AML-193 (cell line): ENCODE results near the gene CCDC188.

ENCODE experiments used
- DNase-seq, 2 experiments: peaks; one replicate each; lab custom pipeline; 2025; lab: John Stamatoyannopoulos, UW

The CCDC188 gene

DNA sequence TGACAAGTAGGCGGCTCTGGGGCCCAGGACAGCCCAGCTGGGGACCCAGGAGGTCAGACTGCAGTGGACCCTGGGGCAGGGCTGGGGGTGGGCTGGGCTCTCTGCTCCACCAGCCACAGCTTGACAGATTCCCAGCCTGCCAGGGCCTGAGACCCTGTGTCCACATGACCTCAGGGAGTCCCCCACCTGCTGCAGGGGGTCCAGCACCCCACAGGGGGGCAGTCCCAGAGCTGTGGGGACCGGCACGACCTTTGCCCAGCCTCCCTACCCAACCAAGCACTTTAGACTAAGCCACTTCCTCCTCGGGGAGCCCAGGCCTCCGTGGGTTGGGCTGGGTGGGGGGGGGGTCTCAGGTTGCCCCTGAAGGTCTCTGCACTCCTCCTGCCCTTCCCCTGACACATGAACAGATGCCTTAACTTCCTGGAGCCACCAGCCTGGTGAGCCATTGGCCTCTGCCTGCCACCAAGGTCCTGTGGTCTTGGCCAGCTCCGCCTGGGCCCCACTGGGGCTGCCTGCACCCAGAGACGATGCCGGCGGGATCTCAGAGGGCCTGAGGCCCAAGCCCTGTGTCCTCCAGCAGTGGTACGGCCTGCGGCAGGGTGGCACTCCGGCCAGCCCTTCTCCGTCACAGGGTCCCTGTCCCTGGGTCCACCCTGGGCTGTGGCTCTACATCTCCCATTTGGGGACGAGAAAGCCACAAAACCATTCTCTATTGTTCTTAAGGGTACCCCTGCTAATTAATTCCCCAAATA, 3.4 kb downstream of the CCDC188 start:
- no peak for DNase-seq

DNA sequence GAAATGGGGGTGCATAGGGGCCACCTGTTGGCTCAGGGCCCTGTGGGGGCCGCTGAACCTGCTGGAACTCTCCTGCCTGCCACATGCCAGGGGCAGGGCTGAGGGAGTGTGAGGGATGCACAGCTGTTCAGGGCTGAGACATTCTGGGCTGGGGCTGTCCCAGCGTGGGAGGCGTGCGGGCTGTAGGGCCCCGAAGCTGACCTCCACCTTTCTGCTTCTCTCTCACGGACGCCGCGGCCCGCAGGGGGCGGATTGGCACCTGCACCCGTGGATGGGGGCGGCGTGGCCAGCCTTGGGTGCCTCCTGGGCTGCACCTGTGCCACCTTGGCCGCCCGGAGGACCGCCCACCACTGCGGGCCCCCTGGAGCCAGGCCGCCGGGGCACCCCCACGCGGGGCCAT, 4.1 kb downstream of the CCDC188 start:
- no peak for DNase-seq

DNA sequence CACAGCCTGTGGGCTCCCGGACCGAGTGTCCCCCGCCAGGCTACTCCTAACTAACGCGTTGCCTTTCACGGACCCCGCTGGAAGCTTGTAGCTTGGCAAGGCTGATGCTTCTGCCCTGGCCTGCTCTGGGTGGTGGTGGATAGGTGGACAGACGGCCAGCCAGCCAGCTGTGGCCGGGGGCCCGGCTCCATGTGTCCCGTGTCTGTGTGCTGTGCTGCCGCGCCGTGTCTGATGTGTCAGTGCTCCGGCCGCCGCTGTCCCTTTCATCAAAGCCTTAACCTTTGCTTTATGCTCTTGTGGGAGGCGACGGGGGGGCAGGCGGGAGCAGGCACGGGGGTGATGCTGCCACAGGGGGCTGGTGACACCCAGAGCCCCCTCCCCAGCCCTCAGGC, 5.0 kb downstream of the CCDC188 start:
- DNase-seq, result no peak

DNA sequence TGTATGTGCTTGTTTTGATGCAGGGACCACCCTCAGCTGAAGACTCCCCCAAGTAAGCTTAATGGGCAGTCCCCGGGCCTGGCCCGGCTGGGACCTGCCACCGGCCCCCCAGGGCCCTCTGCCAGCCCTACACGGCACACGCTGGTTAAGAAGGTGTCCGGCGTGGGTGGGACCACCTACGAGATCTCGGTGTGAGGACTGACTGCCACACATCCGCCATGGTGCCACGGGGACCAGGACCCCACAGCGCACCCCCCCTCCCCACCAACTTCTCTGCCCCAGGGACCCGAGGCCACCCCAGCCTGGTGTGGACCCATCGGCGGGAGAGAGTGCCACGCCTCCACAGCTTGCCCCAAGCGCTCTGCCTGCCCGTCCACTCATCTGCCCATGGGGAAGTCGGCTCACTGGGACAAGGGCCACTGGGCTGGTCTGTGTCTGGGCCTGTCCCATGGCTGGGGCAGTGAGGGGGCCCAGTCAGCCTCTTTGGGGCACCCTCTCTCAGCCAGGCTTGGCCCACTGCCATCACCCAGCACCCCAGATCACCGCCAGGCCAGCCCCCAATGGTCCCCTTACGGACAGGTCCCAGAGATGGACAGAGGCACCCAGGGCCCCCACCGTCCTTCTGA, 5.5 kb downstream of the CCDC188 start:
- no peak for DNase-seq

DNA sequence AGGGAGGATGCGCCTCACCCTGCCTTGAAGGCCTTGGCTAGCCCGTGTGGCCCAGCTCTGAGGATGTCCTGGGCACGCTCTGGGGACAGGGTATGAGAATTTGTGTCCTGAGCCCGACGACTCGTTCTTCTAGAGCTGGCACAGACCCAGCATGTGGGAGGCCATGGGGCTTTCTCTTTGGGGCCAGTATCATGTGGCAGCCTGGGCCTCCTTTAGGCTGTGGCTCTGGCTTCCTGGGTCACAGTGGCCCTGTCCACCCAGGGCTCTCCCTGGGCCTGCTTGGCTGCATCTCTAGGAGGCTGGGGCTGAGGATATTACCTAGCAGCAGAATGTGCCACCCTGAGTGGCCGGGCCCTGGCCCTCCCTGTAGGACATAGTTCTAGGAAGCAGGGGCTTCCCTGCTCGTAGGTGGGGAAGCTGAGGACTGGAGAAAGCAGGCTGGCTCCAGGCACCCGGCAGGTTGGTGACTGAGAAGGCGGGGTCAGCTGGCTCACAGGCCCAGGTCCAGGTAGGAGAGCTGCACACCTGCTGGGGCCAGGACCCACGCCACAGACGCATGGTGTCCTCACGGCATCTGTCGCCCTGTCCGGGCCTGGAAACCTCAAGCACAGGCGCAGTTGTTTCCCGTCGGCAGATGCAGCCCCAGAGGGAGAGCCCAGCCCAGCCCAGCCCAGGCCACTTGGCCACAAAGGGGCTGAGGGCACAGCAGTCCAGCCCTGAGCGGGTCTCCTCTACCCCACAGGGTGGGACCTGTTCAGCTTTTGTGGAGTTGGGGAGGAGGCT, 6.8 kb downstream of the CCDC188 start:
- no peak for DNase-seq

DNA sequence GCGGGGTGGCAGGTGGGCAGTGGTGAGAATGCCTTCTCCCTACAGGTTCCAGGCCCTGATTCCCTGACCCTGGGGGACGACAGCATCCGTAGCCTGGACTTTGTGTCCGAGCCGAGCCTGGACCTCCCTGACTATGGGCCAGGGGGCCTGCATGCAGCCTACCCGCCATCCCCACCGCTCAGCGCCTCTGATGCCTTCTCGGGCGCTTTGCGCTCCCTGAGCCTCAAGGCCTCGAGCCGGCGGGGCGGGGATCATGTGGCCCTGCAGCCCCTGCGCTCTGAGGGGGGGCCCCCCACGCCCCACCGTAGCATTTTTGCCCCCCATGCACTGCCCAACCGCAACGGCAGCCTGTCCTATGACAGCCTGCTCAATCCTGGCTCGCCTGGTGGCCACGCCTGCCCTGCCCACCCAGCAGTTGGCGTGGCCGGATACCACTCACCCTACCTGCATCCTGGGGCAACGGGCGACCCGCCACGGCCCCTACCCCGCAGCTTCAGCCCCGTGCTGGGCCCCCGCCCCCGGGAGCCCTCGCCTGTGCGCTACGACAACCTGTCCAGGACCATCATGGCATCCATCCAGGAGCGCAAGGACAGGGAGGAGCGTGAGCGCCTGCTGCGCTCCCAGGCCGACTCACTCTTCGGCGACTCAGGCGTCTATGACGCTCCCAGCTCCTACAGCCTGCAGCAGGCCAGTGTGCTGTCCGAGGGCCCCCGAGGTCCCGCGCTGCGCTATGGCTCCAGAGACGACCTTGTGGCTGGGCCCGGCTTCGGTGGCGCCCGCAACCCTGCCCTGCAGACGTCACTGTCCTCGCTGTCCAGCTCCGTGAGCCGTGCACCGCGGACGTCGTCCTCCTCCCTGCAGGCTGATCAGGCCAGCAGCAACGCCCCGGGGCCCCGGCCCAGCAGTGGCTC, 7.9 kb downstream of the CCDC188 start:
- DNase-seq, result no peak

DNA sequence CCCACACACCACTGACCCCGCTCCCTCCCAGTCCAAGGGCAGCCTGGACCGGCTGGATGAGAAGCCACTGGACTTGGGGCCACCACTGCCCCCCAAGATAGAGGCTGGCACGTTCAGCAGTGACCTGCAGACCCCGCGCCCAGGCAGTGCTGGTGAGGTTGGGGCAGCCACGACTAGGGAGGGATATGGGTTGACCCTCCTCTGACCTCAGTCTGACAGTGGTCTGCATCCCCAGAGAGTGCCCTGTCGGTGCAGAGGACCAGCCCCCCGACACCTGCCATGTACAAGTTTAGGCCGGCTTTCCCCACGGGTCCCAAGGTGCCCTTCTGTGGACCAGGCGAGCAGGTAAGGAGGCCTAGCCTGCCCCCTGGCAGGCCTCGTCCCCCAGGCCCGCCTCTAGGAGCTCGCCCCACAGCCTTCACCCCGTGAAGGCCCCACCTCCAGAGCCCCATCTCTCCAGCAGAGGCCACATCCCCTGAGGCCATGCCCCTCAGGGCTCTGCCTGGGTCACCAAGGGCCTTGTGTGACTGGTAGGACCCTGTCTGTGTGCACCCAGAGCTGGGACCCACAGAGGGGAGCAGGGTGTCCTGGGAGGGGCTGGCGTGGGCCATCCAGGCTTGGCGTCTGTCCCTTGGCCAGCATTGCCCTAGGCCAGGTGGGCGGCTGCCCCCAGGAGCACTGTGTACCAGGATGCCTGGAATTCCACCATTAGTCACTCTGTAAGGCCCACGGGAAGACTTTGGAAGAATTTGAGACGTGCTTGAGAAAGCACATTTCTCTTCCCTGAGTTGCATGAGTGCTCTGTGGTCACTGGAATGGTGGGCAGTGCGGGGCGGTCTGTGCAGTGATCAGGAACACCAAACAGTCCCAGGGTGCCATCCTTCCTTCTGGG, 9.4 kb downstream of the CCDC188 start:
- DNase-seq, result no peak

DNA sequence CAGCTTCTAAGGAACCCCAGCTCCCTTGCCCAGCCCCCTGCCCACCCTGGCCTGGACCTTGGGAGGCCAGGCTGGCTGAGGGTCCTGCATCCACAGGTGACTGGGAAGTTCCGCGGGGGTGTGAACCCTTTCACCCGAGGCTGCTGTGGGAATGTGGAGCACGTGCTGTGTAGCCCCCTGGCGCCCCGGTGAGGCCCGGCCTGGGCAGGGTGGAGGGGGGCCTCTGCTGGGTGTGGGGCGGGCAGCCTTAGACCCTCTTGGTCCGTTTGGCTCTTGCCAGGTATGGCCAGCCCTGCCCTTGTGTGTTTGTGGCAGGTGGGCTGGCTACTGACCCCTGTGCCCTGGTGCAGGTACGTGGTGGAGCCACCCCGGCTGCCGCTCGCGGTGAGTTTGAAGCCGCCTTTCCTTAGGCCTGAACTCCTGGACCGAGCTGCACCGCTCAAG, 10.3 kb downstream of the CCDC188 start:
- no peak for DNase-seq

DNA sequence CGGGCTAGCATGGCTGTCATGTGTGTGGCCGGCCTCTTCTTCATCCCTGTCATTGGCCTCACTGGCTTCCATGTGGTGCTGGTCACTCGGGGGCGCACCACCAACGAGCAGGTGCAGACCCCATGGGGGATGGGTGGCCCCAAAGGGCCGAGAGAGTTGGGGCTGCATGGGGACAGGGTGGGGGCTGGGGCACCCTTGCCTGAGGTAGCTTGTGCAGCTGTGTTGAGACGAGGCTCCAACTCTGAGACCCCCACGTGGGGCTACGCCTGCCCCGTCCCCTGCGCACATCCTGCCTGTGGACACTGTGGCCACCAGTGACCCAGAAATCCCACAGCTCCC, 10.8 kb downstream of the CCDC188 start:
- DNase-seq, result no peak

DNA sequence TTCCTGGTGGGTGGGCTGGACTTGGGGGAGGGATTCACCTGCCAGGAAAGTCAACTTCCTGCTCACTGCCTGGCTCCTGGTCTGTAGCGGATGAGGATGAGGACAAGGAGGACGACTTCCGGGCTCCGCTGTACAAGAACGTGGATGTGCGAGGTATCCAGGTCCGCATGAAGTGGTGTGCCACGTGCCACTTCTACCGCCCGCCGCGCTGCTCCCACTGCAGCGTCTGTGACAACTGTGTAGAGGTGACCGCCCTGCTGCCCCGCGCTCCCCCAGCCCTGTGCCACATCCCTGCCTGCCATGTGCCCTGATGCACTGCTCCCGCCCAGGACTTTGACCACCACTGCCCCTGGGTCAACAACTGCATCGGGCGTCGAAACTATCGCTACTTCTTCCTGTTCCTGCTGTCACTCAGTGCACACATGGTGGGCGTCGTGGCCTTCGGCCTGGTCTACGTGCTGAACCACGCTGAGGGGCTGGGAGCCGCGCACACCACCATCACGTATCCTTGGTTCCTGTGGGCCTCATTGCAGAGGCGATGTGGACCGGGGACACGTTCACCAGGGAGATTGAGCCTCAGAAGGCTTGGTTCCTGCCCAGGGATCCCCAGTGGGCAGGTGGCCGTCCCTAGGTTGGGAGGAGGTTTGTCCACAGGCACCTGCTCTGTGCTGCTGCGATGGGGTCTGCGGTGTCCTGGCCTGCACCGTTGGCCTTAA, 11.3 kb downstream of the CCDC188 start:
- DNase-seq, result no peak

DNA sequence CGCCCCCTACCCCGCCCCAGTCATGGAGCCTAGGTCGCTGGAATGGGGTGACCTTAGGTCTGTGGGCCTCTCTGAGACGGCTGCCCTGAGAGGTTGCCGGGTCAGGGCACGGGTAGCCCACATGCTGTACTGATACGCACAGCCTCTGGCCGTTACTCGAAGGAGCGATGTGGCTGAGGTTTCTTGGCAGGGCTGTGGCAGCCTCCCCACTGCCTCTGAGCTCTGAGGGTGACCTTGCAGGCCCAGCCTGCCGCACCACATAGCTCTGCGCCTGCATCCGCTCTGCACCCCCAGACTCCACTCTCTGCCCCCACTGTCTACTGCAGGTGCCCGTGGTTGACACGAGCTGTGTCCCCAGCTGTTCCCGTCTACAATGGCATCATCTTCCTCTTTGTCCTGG, 12.0 kb downstream of the CCDC188 start:
- DNase-seq, result no peak

DNA sequence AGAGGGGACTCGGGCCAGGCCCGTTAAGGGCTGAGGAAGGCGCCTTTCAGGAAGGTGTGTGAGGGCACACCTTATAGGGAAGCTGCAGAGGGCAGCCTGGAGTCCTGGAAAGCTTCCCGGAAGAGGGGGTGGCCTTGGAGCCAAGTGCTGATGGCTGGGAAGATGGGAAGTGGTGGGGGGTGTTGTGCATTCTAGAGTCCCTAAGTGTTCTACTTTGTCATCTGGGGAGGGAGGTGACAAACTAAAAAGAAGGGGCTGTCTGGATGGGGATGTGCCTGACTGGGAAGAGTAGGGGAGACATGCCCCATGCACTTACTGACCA, 12.5 kb downstream of the CCDC188 start:
- no peak for DNase-seq

DNA sequence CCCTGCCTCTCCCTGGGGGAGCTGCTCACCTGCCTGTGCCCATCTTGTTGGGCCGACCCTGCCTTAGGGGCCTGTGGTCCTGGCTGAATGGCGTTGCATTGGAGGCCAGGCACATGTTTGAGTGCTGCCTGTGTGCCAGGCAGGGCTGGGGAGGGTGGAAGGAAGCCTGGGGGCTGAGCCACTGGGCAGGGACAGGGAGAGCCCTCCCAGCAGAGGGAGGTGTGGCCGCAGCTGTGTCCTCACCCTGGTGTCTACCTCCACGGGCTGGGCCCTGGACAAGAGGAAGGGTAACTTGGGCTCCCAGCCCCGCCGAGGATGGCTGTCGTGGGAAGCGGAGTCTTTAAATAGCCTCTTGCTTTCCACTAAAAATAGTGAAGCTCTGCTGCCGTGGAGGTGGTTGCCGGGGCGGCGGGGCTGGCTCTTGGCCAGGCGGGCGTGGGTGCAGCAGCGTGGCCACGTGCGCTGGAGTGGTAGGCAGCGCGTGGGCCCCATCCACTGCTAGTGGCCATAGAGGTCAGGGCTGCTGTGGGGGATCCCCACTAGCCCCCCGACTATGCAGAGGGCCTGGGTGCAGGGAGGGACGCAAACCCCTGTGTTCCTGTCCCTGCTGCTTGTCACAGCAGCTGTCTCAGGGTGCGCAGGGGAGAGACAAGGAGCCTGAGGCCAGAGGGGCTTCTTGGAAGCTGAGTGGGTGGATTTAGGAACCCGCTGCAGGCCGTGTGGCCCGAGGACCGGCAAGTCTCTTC, 13.0 kb downstream of the CCDC188 start:
- no peak for DNase-seq

DNA sequence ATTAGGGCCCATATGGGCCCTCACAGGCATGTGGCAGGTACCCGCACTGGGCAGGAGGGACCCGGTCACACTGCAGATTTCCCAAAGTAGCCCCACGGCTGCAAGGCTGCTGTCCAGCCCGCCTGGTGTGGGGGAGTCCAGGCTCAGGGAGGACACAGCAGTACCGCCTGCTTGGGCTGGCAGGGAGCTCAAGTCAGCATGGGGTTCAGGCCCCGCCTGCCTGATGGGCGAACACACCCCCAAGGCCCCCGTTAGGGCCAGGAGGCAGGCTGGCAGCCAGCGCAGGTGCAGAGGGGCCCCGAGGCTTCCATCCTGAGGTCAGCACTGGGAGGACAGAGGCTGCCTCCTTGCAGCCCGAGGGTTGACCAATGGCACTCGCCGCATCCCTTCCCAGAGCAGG, 13.7 kb downstream of the CCDC188 start:
- no peak for DNase-seq

DNA sequence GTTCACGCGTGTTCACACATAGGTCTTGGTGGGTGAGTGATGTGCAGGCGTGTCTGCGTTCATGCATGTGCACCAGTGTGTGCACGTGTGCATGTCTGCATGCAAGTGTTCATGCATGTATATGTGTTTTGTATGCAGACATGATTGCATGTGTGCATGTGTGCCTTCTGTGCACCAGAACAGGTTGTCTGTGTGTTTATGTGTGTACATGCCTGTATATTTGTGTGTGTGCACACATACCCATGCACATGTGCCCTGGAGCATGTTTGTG, 14.3 kb downstream of the CCDC188 start:
- no peak for DNase-seq

DNA sequence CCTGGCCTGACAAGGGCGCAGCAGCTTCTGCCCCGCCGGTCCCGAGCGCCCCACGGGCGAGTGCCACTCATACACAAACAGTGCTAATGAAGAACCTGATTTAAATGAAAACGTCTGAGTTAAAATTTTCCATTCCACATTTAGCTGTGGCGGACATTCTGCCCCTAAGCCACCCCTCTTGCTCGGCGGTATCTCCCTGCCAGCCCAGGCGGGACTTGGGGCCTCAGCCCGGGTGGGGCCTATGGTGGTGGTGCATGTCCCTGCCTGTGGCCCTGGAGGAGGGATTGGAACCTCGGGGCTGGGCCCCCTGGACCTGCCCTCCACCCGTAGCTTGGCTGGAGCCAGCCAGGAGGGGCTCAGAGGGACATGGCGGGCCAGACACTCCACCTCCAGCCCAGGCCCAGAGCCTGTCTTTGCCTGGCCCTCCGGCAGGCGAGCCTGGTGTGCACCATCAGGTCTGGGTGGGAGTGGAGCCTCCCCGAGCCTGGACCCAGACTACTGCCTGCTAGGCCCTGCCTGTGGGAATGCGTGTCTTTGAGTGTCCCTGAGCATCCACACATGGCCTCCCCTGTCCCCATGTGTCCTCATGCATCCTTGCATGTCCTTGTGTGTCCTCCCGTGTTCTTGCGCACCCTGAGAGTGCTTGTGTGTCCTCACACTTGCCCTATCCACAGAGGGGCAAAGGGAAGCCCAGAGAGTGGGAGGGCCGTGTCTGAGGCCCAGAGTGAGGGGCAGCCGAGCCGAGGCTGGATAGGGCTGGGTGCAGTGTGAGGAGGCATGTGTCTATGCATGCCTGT, 14.9 kb downstream of the CCDC188 start:
- no peak for DNase-seq

DNA sequence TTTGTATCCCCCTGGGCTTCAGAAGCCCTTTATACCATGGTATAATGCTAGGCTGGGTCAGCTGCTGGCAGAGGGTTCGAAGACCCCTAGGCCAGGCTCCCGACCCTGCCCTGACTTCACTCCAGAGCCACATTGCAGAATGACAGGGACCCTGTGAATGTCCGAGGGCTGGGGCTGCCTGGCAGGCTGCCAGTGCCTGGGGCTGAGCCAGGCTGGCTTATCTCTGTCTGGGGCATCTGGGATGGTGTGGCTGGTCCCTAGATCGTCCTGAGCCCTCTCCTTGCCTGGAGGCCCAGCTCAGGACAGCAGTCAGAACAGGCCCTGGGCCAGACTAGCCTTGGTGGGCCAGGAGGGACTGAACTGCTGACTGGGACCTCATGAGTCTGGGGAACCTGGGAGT, 15.6 kb downstream of the CCDC188 start:
- DNase-seq, result no peak

DNA sequence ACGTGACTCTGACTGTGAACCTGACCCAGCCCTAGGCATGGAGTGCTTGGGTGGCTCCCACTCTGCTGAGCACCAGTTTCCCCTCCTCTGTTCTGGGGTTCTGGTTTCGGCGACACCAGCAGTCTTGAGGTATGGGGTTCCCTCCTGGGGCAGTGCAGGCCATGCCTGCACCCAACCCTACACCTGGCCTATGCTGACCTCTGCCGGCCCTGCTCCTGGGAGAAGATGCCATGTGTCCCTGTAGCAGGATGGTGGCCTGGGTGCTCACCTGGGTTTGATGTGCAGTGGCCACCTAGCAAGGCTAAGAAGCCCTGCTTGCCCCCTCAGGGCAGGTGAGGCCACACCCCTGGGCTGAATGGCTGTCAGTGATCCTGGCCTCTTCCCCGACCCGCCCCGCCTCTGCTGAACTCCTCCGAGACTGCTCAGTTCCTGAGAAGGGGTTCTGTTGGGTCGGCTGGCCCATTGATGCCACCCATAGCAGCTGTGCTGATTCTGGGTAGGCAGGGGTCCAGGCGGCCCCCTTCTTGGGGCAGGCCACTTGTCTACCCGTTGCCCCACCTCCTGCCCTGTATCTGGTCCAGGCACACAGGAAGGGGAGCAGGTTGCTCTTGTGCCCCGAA, 16.8 kb downstream of the CCDC188 start:
- no peak for DNase-seq

DNA sequence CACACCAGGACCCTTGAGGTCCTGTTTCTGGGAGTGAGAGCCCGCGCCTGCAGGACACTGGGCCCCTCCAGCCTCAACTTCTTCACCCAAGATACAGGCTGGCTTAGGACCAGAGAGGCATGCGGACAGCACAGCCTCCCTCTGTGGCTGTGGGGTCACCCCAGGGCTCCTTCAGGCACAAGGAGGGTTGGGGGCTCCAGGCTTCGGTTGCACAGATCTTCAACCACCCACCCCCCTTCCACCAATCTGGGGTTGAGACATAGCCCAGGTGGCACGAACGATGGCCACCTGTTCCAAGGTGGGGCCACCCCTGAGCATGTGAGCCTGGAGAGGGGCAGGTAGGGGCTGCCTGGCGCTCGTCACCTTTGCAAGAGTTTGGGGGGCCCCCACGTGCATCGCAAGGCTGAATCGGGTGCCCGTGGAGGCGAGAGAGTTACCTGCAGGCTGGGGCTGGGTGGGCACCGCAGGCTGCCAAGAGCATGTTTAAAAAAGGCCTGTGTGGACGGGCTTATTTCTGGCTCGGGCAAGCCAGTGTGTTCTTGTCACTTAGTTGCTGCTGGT, 18.1 kb downstream of the CCDC188 start:
- DNase-seq, result no peak
